Adrenal gland (tissue), 12 donors: ENCODE results near the gene ZNF296. TPM values are rescaled to one million over a fixed set of nuclear protein-coding genes. Genes with fewer than 3 reads are reported as not detected.

Experiments
- DNase-seq, 7 donors: peaks; one replicate each; pipeline ENCODE4 v3.0.0-alpha.2; 2019 to 2020
- H3K27ac ChIP-seq, 5 donors: fragments of 200-600 bp; sonication (generic) in 4 of 5; 1 replicate in 3 of 5; 2 replicates in 2 of 5; pipeline versions ENCODE4 v1.5.1 to v1.8.0; 2016 to 2020; ENCODE audit warnings: mild to moderate bottlenecking in 1 of 5
- H3K27me3 ChIP-seq: fragments of 200-600 bp; 2 replicates; pipeline ENCODE4 v1.8.0; 2021
- H3K36me3 ChIP-seq, 2 donors: fragments of 200-600 bp; replicated peaks in 1 of 2; 1 replicate in 1 of 2; 2 replicates in 1 of 2; pipeline versions ENCODE4 v1.5.1 to v1.8.0; 2018 to 2022
- H3K4me1 ChIP-seq, 2 donors: fragments of 200-600 bp; replicated peaks in 1 of 2; 1 replicate in 1 of 2; 2 replicates in 1 of 2; pipeline versions ENCODE4 v1.5.1 to v1.8.0; 2018 to 2021
- H3K4me3 ChIP-seq, 4 donors: fragments of 200-600 bp; sonication (generic) in 3 of 4; one replicate each; pipeline ENCODE4 v1.5.1; 2016 to 2018
- H3K9me3 ChIP-seq, 3 donors: fragments of 200-600 bp; sonication (generic) in 1 of 3; replicated peaks in 1 of 3; 1 replicate in 2 of 3; 2 replicates in 1 of 3; pipeline versions ENCODE4 v1.5.1 to v1.8.0; 2016 to 2021
- POLR2A ChIP-seq, 2 donors: fragments of 450-650 bp; IDR thresholded peaks; one replicate each; pipeline ENCODE4 v1.6.1; 2017; ENCODE audit warnings: antibody characterized with exemption in 2 of 2, mild to moderate bottlenecking in 2 of 2, moderate library complexity in 1 of 2
- WGBS, 4 donors: extraction: QIAGEN DNeasy Blood & Tissue Kit in 2 of 4; methylation state at CpG; one replicate each; pipeline versions ENCODE4 v1.1.5 to v1.1.7; 2013 to 2017; 5-methylcytosine and 5-hydroxymethylcytosine counted together
- intact Hi-C, 2 donors: fragments of 100-400 bp; cut with DNase I; formaldehyde crosslinking; loops; one replicate each; pipeline versions ENCODE4 v1.14.1 to v1.15.0; 2022 to 2023
- polyA plus RNA-seq, 3 donors: library from polyadenylated mRNA; stranded (reverse); fragments of 200-250 nt in 2 of 3; fragments of 350-450 nt in 1 of 3; fragmentation: Illumina TruSeq in 1 of 3; extraction: RNeasy Lipid Tissue Mini Kit (QIAGEN cat#74804) in 1 of 3; gene quantifications; one replicate each; pipeline ENCODE4 v1.2.3, GENCODE V29; 2013 to 2014
- total RNA-seq, 9 donors: library from RNA; depleted of rRNA in 4 of 9; stranded (reverse); fragments of >200 nt in 4 of 9; fragments of 120-200 nt in 1 of 9; fragmentation: NEBNext Ultra II Directional in 1 of 9; extraction: Animal tissue kit (Norgen Biotek cat#: 25700) in 1 of 9; gene quantifications; one replicate each; pipeline versions ENCODE4 v1.1.0 to v1.2.4, GENCODE V29; 2013 to 2023
- TF ChIP-seq, protein P1 (sequence below), 6 experiments: fragments of 450-650 bp in 4 of 6; fragments of 200-600 bp in 2 of 6; sonication (generic) in 1 of 6; IDR thresholded peaks; 1 replicate in 5 of 6; 2 replicates in 1 of 6; pipeline versions ENCODE4 v1.5.1 to v1.8.0; 2016 to 2021; ENCODE audit warnings: antibody characterized with exemption in 6 of 6, mild to moderate bottlenecking in 2 of 6, moderate library complexity in 1 of 6
- donor health status: healthy with polysubstance abuse.
- donor health status: Bipolar disorder and iron deficiency.
- donor health status: DM: yes; HTN: yes; CAD: no.
- donor health status: DM: no; HTN: no; CAD: no.
- donor health status: DM: no; HTN: no; CAD: no.
- donor health status: DM: yes; HTN: yes; CAD: no.

ZNF296 gene
- total and polyA plus RNA-seq, 12 donors = 0.06 to 13.2 (median 0.81) TPM; not detected in 2

DNA sequence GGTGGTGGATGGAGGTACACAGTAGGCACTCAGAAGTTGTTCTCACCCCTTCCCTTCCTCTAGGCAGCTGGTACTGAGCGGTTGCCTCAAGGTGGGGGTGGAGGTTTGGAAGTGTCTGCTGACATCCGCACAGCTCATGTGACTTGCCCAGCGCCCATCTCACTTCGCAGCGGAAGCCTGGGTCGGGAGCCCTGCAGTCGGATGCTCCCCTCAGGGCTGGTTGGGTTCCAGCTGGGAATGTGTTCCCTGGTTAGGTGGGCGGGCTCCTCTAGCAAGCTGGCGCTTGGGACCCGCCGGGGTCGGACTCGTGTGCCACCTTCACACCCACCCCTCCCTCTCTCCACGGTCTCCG lies 26.9 kb upstream of the ZNF296 start:
- Histone ChIP-seq H3K9me3 (no peaks in the 10 kb centered on the region), H3K36me3 (no peaks in the 10 kb centered on the region), H3K4me1 (peaks cover 44 to 76% of the 10 kb centered on the region in 2 donors), H3K4me3 (no peak overlapping the region), H3K27me3 (no peaks in the 10 kb centered on the region), H3K27ac (peak overlapping the region in 2 of 5 donors; percentile 97 to 98)
- intact Hi-C loops = no loop called here
- peak in 1 of 7 donors; percentile 46 for DNase-seq
- TF ChIP-seq, protein P1, sequence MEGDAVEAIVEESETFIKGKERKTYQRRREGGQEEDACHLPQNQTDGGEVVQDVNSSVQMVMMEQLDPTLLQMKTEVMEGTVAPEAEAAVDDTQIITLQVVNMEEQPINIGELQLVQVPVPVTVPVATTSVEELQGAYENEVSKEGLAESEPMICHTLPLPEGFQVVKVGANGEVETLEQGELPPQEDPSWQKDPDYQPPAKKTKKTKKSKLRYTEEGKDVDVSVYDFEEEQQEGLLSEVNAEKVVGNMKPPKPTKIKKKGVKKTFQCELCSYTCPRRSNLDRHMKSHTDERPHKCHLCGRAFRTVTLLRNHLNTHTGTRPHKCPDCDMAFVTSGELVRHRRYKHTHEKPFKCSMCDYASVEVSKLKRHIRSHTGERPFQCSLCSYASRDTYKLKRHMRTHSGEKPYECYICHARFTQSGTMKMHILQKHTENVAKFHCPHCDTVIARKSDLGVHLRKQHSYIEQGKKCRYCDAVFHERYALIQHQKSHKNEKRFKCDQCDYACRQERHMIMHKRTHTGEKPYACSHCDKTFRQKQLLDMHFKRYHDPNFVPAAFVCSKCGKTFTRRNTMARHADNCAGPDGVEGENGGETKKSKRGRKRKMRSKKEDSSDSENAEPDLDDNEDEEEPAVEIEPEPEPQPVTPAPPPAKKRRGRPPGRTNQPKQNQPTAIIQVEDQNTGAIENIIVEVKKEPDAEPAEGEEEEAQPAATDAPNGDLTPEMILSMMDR (IDR thresholded peaks at IDR 0.05) = no peak
- no peak for TF ChIP-seq POLR2A (IDR thresholded peaks at IDR 0.05)
- WGBS, 4 donors = 36 to 66% (median 49%) methylated on average over 7 to 15 of the region's 15 CpGs

- TF ChIP-seq, protein P1 (IDR thresholded peaks at IDR 0.05) = no peak
- no peak for TF ChIP-seq POLR2A (IDR thresholded peaks at IDR 0.05)
- Histone ChIP-seq H3K4me3 (no peak overlapping the region), H3K9me3 (no peaks in the 10 kb centered on the region), H3K36me3 (no peaks in the 10 kb centered on the region), H3K4me1 (peaks cover 51 to 76% of the 10 kb centered on the region in 2 donors), H3K27ac (peak overlapping the region in 4 of 5 donors; percentile 38 to 99 (median 98)), H3K27me3 (no peaks in the 10 kb centered on the region)
- intact Hi-C loops = no loop called here
- 80 to 88% (median 85%) methylated on average over 4 to 7 of the region's 7 CpGs for WGBS, 4 donors
- no peak for DNase-seq
These were observed 26.2 kb upstream of the ZNF296 start for GRCh38 chr19:45102481-45102880.

DNA sequence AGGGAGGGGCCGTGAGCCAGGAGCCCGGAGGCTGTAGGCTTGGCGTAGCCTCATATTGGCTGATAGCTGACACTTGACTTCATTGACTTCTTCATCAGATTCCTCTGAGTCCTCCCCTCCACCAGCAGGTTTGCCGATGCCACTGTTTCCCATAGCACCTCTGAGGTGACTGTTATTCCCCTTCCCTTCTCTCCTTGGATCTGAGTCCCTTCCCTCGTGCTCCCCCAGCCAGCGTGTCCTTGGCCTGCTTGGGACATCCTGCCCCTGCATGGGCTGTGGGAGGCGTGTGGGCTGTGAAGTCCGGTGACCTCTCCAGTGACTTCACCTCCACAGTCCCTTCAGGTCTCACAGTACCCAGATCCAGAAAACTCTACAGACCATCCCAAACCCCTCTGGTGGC lies 25.5 kb upstream of the ZNF296 start:
- Histone ChIP-seq H3K4me3 (no peak overlapping the region), H3K9me3 (no peaks in the 10 kb centered on the region), H3K27ac (peak overlapping the region in 4 of 5 donors; percentile 96 to 99 (median 98)), H3K36me3 (no peaks in the 10 kb centered on the region), H3K4me1 (peaks cover 57 to 81% of the 10 kb centered on the region in 2 donors), H3K27me3 (no peaks in the 10 kb centered on the region)
- 44 to 58% (median 46%) methylated on average over 8 of the region's 8 CpGs for WGBS, 4 donors
- intact Hi-C loops = no loop called here
- TF ChIP-seq, protein P1 (IDR thresholded peaks at IDR 0.05) = no peak
- peak in 1 of 2 donors; percentile 32 for TF ChIP-seq POLR2A (IDR thresholded peaks at IDR 0.05)
- DNase-seq = peak in 4 of 7 donors; percentile 55 to 68 (median 66)

DNA sequence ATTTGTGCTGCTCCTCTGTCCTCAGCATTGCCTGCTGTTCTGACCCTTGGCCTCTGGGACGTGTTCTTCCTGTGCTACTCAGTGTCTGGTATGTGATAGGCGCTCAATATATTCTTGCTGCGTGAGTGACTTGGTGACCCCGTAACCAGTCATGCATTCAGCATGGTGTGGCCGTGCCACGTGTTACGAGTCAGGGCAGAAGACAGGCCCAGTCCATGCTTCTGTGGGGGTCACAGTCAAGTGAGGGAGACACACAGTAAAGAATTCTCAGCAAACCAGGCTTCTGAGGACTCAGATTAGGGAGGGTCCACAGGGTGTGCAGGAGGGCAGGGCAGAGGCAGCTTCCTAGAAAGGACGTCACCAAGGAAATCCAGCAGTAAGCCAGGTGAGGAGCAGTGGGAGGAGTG lies 24.6 kb upstream of the ZNF296 start:
- WGBS, 4 donors = 52 to 73% (median 60%) methylated on average over 8 of the region's 8 CpGs
- H3K4me1 ChIP-seq = peaks cover 61 to 90% of the 10 kb centered on the region in 2 donors

More for the DNA sequence above, 24.6 kb upstream of the ZNF296 start:
- no peak overlapping the region for H3K4me3 ChIP-seq
- no peaks in the 10 kb centered on the region for H3K9me3 ChIP-seq
- intact Hi-C loops = no loop called here
- no peaks in the 10 kb centered on the region for H3K27me3 ChIP-seq
- DNase-seq = peak in 3 of 7 donors; percentile 47 to 66 (median 62)
- TF ChIP-seq, protein P1 (IDR thresholded peaks at IDR 0.05) = no peak
- no peak for TF ChIP-seq POLR2A (IDR thresholded peaks at IDR 0.05)
- H3K27ac ChIP-seq = peak overlapping the region; percentile 82 to 99 (median 97)
- no peaks in the 10 kb centered on the region for H3K36me3 ChIP-seq
